ENCODE data around the gene TAGLN2.

TAGLN2 gene

DNA sequence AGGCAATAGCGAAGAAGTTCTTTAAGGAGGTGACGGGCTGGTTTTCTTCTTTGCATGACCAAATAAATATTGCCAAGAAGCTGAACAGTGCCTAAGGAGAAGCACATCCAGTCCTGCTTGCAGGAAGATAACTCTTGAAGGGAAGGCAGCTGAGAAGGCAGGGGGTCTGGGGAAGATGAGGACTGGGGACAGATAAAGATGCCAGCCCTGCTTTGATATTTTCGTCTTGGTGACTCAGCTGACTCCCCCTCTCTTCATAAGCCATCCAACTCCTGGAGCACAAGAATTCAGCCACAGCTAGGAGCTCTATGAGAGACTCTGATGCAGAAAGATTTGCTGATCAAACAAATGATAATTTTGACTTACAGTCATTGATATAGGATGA is 28.8 kb downstream of the TAGLN2 start:
- no peak for DNase-seq

DNA sequence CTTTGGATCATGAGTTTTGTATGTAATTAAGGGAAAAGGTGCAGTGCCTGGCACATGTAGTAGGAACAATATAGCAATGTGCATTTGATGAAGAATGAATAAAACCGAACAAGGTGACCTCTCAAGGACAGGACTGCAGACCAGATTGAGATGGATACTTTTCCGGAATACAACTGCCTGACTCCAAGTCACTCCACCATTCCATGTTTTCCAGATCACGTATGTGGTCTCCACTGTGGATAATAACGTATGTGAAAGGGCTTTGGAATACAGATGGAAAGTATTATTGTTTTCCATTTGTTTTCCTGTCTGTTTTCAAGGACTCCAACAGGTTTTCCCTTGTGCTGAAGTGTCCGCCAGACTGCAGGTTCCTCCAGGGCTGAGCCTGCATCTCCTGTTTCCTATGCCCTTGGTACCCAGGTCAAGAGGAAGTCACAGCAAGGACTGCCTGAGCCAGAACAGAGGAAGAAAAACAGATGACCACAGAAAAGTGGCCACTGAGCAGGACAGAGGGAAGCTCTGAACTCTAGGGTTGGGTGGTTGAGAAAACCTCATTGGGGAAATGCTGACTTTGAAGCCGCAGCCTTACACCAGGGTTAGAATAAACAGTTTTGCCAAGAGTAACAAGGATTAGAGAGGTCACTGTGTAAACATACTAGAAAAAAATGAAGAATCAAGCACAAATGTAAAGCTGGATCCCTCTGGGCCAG is 29.3 kb downstream of the TAGLN2 start:
- DNase-seq, result no peak

DNA sequence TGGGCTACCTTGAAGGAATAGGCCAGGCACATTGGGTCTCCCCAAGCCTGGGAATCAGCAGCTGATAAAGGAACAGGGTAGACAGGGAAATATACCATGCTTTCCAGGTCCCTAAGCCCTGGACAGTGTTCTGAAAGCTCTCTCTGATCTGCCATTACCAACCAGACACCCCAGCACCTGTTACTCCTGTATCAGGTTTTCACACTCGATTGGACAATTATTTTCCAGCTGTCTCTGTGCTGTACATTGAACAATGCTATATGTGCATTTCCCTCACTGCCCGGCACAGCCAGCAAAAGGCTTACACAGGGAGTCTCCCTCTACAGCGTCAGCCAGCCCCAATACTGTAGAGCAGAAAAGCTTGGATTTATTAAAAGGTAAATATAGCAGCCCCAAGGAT is 30.0 kb downstream of the TAGLN2 start:
- peak; percentile 26 for DNase-seq

- no peak for DNase-seq
These were observed 32.4 kb downstream of the TAGLN2 start for GRCh38 chr1:159892944-159893343.

GRCh38 chr1:159891275-159892157 is 33.8 kb downstream of the TAGLN2 start:
- DNase-seq, result peak; percentile 78

- no peak for DNase-seq
These were observed 34.9 kb downstream of the TAGLN2 start for GRCh38 chr1:159890390-159890789.

GRCh38 chr1:159889821-159890252 is 35.5 kb downstream of the TAGLN2 start:
- DNase-seq, result no peak

DNA sequence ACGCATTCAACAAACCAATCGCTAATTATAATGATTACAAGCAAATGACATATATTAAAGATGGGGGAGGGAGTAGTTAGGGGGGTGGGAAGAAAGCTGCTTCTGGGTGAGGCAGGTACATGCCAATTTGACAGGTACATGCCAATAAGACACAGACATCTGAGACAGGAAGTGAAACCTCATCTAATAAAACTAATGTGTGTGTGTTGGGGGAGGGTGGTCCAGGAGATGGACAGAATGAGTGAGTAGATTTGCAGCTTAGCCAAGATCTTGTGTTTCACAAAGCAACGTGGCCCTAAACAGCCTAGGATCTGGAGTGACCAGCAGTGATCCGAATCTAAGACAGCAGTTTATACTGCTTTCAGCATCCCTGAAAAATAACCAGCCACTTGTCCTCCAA is 36.1 kb downstream of the TAGLN2 start:
- DNase-seq, result no peak

DNA sequence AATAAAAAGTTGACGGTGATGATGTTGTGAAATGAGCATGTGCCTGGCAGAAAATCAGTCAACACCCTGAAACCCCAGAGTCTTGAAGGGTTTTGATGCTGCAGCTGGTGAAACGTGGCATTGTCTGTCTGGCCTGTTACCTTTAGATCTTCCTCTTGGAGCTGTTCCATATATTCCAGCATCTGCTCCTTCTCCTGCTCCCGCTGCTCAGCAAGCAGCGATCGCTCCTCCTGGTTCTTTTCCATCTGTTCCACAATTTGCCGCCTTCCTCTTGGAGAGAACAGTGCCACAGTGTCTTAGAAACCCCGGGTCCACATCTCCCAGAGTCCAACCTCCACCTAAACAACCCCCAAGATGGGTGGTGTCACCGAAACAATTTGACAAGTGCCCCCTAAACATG is 41.0 kb downstream of the TAGLN2 start:
- DNase-seq, result no peak

GRCh38 chr1:159883134-159883533 is 42.2 kb downstream of the TAGLN2 start:
- no peak for DNase-seq

DNA sequence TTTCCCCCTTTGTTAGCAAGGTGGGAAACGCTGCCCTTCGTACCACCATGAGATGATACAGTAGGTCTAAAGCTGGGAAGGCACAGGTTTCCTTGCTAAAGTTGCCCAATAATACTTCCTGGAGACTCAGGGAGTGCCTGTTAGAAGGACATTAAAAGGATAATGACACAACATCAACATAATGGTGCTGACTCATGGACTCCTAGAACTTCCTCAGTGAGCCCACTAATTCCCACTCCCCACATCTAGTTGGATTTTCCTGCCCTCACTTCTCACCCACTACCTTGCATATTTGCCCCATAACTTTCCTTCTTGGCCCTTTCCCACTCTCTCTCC is 42.8 kb downstream of the TAGLN2 start:
- no peak for DNase-seq

GRCh38 chr1:159881622-159882526 is 43.4 kb downstream of the TAGLN2 start:
- peak; percentile 94 for DNase-seq

GRCh38 chr1:159880430-159880829 is 44.9 kb downstream of the TAGLN2 start:
- DNase-seq, result no peak

DNA sequence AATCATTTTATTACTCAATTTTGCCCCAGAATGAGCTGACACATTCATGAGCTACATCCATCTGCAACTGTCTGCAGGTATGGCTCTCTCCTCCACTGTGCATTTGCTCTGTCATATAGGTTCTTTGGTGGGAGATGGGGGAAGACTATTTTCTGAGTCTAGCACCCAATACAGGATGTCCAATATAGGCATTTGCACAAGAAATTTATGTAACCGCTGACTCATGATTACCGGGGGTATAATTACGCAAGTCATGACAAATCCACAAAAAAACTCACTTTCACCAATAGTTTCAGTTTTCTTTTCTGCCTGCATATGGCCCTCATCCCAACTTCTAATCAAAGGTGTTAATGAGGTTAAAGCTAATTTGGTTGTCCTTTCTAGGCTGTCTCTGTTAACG is 45.3 kb downstream of the TAGLN2 start:
- DNase-seq, result no peak

- DNase-seq, result no peak
These were observed 46.2 kb downstream of the TAGLN2 start for GRCh38 chr1:159879136-159879535.

GRCh38 chr1:159877695-159878444 is 47.4 kb downstream of the TAGLN2 start:
- peak; percentile 66 for DNase-seq

DNA sequence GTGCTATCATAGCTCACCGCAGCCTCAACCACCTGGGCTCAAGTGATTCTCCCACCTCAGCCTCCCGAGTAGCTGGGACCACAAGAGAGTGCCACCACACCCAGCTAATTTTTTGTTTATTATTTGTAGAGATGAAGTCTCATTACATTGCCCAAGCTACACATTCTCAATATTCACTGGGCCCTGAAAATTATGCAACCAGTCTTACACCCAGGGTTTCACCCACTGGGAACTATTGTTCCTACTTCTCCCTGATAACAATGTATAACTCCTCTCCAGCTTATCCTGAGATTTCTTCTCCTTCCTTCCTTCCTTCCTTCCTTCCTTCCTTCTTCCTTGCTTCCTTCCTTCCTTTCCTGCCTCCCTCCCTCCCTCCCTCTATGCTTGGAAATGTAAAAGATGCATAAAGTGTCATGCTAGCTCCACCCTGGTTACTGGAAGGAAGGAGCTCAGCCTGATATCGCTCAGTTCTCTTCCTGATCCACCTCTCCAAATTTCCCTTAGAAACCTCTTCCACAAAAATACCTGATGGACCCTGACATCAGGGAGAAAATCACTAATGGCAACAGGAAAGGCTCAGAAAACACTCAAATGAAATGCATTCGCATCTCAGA is 51.7 kb downstream of the TAGLN2 start:
- DNase-seq, result no peak

- no peak for DNase-seq
These were observed 52.4 kb downstream of the TAGLN2 start for GRCh38 chr1:159872891-159873290.

GRCh38 chr1:159870704-159871103 is 54.6 kb downstream of the TAGLN2 start:
- no peak for DNase-seq

GRCh38 chr1:159869607-159870006 is 55.7 kb downstream of the TAGLN2 start:
- no peak for DNase-seq

DNA sequence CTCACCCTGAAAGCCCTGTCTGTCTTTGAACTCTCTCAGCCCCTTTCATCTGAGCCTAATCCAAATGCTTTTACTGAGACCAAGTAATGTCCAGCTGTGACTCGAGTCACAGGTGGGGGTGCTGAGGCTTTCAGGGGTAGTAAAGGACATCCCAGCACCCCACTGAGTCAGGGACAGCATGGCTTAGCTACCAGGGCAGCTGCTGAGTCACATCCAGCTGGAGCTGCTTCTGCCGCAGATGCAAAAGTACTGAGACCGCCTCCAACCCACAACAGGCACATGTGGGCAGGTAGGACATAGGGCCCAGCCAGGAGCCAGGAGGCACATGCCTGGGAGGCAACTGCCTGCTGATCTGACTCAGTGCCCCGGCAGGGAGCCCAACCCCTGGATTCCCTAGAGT is 56.1 kb downstream of the TAGLN2 start:
- DNase-seq, result no peak

- DNase-seq, result no peak
These were observed 56.5 kb downstream of the TAGLN2 start for GRCh38 chr1:159868766-159869165.
